Endothelial cell of umbilical vein (primary cell): ENCODE results near the gene PKN2. TPM values are rescaled to one million over a fixed set of nuclear protein-coding genes. Genes with fewer than 3 reads are reported as not detected.

Experiments
- BruUV-seq: library from RNA; stranded (reverse); fragments of 400-500 nt; replicated peaks from 2 replicates; lab custom pipeline; 2021; lab: Mats Ljungman, UMichigan
- CTCF ChIA-PET: fragments of 300-600, 350-600 bp; sonication (Branson Sonifier 250); formaldehyde crosslinking; loops from one replicate; lab custom pipeline; 2021; ENCODE audit warnings: antibody characterized with exemption, inconsistent platforms; lab: Charles Lee
- POLR2A ChIA-PET: fragments of 300-600, 350-600 bp; sonication (Branson Sonifier 250); formaldehyde crosslinking; loops from one replicate; lab custom pipeline; 2021; ENCODE audit warnings: antibody characterized with exemption, inconsistent platforms; lab: Charles Lee
- DNase-seq: peaks from one replicate; pipeline ENCODE4 v3.0.0-alpha.2; 2011; ENCODE audit warnings: low read depth, low spot score
- FAIRE-seq: peaks from 2 replicates; lab custom pipeline; 2011; peaks lifted over from hg19 to GRCh38; lab: Jason Lieb, UNC
- H2AFZ ChIP-seq: 2 replicates; pipeline ENCODE4 v1.6.0; 2012; ENCODE audit warnings: low read depth, low read length, control low read depth, inconsistent platforms
- H3K27ac ChIP-seq: 2 replicates; pipeline ENCODE4 v1.5.1; 2011; ENCODE audit warnings: low read depth, mild to moderate bottlenecking, control low read depth, low read length, moderate library complexity; ENCODE audit not compliant: insufficient read depth
- H3K27me3 ChIP-seq, 2 experiments: 2 replicates each; pipeline versions ENCODE4 v1.6.0 to v1.6.1; 2011; ENCODE audit warnings: low read length in 2 of 2, mixed read lengths in 1 of 2; ENCODE audit not compliant: control insufficient read depth in 2 of 2, insufficient read depth in 2 of 2
- H3K36me3 ChIP-seq, 2 experiments: 2 replicates in 1 of 2; 3 replicates in 1 of 2; pipeline ENCODE4 v1.5.1; 2011; ENCODE audit warnings: low read length in 2 of 2, mild to moderate bottlenecking in 1 of 2, moderate library complexity in 1 of 2; ENCODE audit not compliant: control insufficient read depth in 2 of 2, insufficient read depth in 2 of 2; ENCODE audit errors: extremely low read depth in 1 of 2
- H3K4me1 ChIP-seq: 3 replicates; pipeline ENCODE4 v1.5.1; 2011; ENCODE audit warnings: mild to moderate bottlenecking, low read length; ENCODE audit not compliant: control insufficient read depth, insufficient read depth; ENCODE audit errors: extremely low read depth
- H3K4me2 ChIP-seq: 2 replicates; pipeline ENCODE4 v1.6.1; 2011; ENCODE audit warnings: low read length, control low read depth, mixed read lengths; ENCODE audit not compliant: insufficient read depth
- H3K4me3 ChIP-seq, 3 experiments: fragments of 200-600 bp in 1 of 3; sonication (generic), shearing (Covaris generic) in 1 of 3; replicated peaks in 1 of 3; 2 replicates each; pipeline ENCODE4 v1.5.1; 2011 to 2016; ENCODE audit warnings: control low read depth in 3 of 3, low read length in 3 of 3, mild to moderate bottlenecking in 2 of 3, inconsistent platforms in 1 of 3, low read depth in 1 of 3, moderate library complexity in 1 of 3; ENCODE audit not compliant: insufficient read depth in 1 of 3
- H3K79me2 ChIP-seq: 2 replicates; pipeline ENCODE4 v1.6.0; 2012; ENCODE audit warnings: low read length, inconsistent platforms; ENCODE audit not compliant: control insufficient read depth, insufficient read depth
- H3K9ac ChIP-seq: replicated peaks from 2 replicates; pipeline ENCODE3; 2011; ENCODE audit warnings: low read length, control low read depth; ENCODE audit not compliant: insufficient read depth; ENCODE audit errors: extremely low read depth
- H3K9me1 ChIP-seq: replicated peaks from 3 replicates; pipeline ENCODE4 v1.6.0; 2011; ENCODE audit warnings: mild to moderate bottlenecking, low read length; ENCODE audit not compliant: control insufficient read depth, insufficient read depth; ENCODE audit errors: extremely low read depth
- H3K9me3 ChIP-seq: replicated peaks from 2 replicates; pipeline ENCODE4 v1.5.1; 2012; ENCODE audit warnings: low read length, inconsistent platforms; ENCODE audit not compliant: control insufficient read depth, insufficient read depth
- H4K20me1 ChIP-seq: replicated peaks from 2 replicates; pipeline ENCODE3; 2011; ENCODE audit warnings: mild to moderate bottlenecking, low read length; ENCODE audit not compliant: control insufficient read depth, insufficient read depth; ENCODE audit errors: extremely low read depth
- EZH2 ChIP-seq: IDR thresholded peaks from 2 replicates; pipeline ENCODE4 v1.6.1; 2012; ENCODE audit warnings: borderline replicate concordance, low read depth, mild to moderate bottlenecking, moderate library complexity, low read length, inconsistent platforms; ENCODE audit not compliant: severe bottlenecking
- FOS ChIP-seq: IDR thresholded peaks from 2 replicates; pipeline ENCODE4 v1.6.1; 2011; ENCODE audit warnings: mild to moderate bottlenecking, low read length, moderate library complexity, borderline replicate concordance; ENCODE audit not compliant: insufficient read depth
- GATA2 ChIP-seq: IDR thresholded peaks from 2 replicates; pipeline ENCODE4 v1.7.0; 2011; ENCODE audit warnings: low read depth, mild to moderate bottlenecking, moderate library complexity, mixed read lengths, low read length; ENCODE audit not compliant: insufficient read length, insufficient read depth
- JUN ChIP-seq: IDR thresholded peaks from 2 replicates; pipeline ENCODE4 v1.6.1; 2011; ENCODE audit warnings: borderline replicate concordance, low read depth; ENCODE audit not compliant: insufficient read length, insufficient read depth
- MYC ChIP-seq: IDR thresholded peaks from one replicate; pipeline ENCODE4 v1.6.1; 2011; ENCODE audit warnings: mild to moderate bottlenecking, low read depth, low read length
- POLR2A ChIP-seq: IDR thresholded peaks from 2 replicates; pipeline ENCODE4 v1.6.1; 2012; ENCODE audit warnings: low read depth, mild to moderate bottlenecking, control low read depth, low read length
- POLR2AphosphoS5 ChIP-seq: IDR thresholded peaks from 2 replicates; pipeline ENCODE4 v1.6.1; 2012; ENCODE audit warnings: low read depth, mild to moderate bottlenecking, control low read depth, low read length, moderate library complexity; ENCODE audit not compliant: insufficient read depth
- dilution Hi-C: fragments of 300-500 bp; cut with MboI; formaldehyde crosslinking; loops from one replicate; pipeline ENCODE4 v1.15.0; 2019; ENCODE audit warnings: low sequenced_read_pairs; ENCODE audit not compliant: extremely low pct_ligation_motif_present
- intact Hi-C: fragments of 100-400 bp; cut with micrococcal nuclease; formaldehyde crosslinking; loops from one replicate; pipeline ENCODE4 v1.10.0; 2022
- polyA plus RNA-seq, 4 experiments: library from polyadenylated mRNA; depleted of rRNA in 3 of 4; stranded (reverse) in 3 of 4; unstranded in 1 of 4; fragments of >200 nt; gene quantifications; 2 replicates each; pipeline versions ENCODE4 v1.2.1 to v1.2.3, GENCODE V29; 2011 to 2012; ENCODE audit warnings: missing spikeins in 1 of 4
- total RNA-seq: library from RNA; stranded (reverse); gene quantifications from 2 replicates; pipeline ENCODE4 v1.2.3, GENCODE V29; 2021
- TF ChIP-seq, protein P1 (sequence below), 2 donors: IDR thresholded peaks; 1 replicate in 1 of 2; 2 replicates in 1 of 2; pipeline ENCODE4 v1.5.1; 2011; ENCODE audit warnings: low read length in 2 of 2, mild to moderate bottlenecking in 2 of 2, moderate library complexity in 2 of 2, control low read depth in 1 of 2, inconsistent platforms in 1 of 2, low read depth in 1 of 2; ENCODE audit not compliant: insufficient read depth in 1 of 2; ENCODE audit errors: extremely low read depth in 1 of 2

The PKN2 gene
- total and polyA plus RNA-seq, 2 donors (not counting 3 experiments of a cell fraction or from before 2014, with no cell fraction given) = 11.5 to 47.3 TPM

DNA sequence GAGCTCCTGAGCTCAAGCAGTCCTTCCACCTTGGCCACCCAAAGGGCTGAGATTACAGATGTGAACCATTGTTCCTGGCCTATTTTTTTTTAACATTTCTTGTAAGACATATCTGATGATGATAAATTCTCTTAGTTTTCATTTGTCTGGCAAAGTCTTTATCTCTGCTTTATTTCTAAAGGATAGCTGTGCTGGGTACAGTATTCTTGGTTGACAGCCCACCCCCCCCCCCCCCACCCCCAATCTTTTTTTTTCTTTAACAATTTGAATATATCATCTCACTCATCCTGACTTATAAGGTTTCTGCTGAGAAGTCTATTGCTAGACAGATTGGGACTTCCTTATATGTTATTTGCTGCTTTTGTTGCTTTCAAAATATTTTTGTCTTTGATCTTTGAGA, 51.3 kb downstream of the PKN2 start:
- ChIA-PET CTCF (interaction anchor here (0.8 to 2.6 kb wide), 13 partner anchors 9 to 264 kb away, joined by 3 to 16 read pairs (median 4); partner anchors contain the start of gene PKN2), POLR2A (no interaction called here)
- FAIRE-seq (no peak), DNase-seq (no peak)
- TF ChIP-seq, protein P1, sequence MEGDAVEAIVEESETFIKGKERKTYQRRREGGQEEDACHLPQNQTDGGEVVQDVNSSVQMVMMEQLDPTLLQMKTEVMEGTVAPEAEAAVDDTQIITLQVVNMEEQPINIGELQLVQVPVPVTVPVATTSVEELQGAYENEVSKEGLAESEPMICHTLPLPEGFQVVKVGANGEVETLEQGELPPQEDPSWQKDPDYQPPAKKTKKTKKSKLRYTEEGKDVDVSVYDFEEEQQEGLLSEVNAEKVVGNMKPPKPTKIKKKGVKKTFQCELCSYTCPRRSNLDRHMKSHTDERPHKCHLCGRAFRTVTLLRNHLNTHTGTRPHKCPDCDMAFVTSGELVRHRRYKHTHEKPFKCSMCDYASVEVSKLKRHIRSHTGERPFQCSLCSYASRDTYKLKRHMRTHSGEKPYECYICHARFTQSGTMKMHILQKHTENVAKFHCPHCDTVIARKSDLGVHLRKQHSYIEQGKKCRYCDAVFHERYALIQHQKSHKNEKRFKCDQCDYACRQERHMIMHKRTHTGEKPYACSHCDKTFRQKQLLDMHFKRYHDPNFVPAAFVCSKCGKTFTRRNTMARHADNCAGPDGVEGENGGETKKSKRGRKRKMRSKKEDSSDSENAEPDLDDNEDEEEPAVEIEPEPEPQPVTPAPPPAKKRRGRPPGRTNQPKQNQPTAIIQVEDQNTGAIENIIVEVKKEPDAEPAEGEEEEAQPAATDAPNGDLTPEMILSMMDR (IDR thresholded peaks at IDR 0.05; ENCODE audit: extremely low read depth in 1 of 2, insufficient read depth in 1 of 2, low read depth in 1 of 2, low read length in 2 of 2) = no peak
- TF ChIP-seq MYC (no peak), POLR2AphosphoS5 (no peak), EZH2 (no peak)
- Histone ChIP-seq H3K36me3 (no peaks in the 10 kb centered on the region), H3K9me3 (no peaks in the 10 kb centered on the region), H4K20me1 (no peaks in the 10 kb centered on the region), H2AFZ (no peak overlapping the region), H3K4me2 (no peak overlapping the region), H3K27me3 (no peaks in the 10 kb centered on the region), H3K4me1 (peaks cover 10% of the 10 kb centered on the region), H3K9me1 (peaks cover 2% of the 10 kb centered on the region), H3K4me3 (no peak overlapping the region), H3K9ac (no peak overlapping the region), H3K79me2 (peaks cover 74% of the 10 kb centered on the region), H3K27ac (no peak overlapping the region)
- intact Hi-C loops = loop anchor here (5.0 kb wide), 1 partner anchor 202 kb away; no protein-coding TSS in a partner anchor
- no TSS peak for BruUV-seq
- dilution Hi-C loops = no loop called here

DNA sequence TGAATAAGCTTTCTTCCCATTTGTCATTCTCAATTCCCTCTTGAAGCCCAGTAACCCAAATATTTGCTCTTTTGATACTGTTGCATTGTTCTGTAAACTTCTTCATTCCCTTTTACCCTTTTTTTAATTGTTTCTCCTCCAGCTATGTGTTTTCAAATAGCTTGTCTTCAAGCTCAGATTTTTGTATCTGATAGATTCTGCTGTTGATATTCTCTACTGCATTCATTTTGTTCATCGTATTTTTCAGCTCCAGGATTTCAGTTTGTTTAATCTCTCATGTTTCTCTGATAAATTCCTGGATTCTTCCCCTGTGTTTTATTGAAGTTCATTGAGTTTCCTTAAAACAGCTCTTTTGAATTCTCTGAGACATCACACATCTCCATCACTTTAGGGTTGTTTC, 51.8 kb downstream of the PKN2 start:
- Histone ChIP-seq H3K9me3 (no peaks in the 10 kb centered on the region), H3K9me1 (peaks cover 2% of the 10 kb centered on the region), H3K27ac (no peak overlapping the region), H3K27me3 (no peaks in the 10 kb centered on the region), H4K20me1 (no peaks in the 10 kb centered on the region), H3K4me1 (peaks cover 10% of the 10 kb centered on the region), H3K4me3 (no peak overlapping the region), H3K36me3 (no peaks in the 10 kb centered on the region), H3K79me2 (peaks cover 70% of the 10 kb centered on the region), H2AFZ (no peak overlapping the region), H3K4me2 (no peak overlapping the region), H3K9ac (no peak overlapping the region)
- TF ChIP-seq MYC (no peak), JUN (no peak), GATA2 (no peak), POLR2A (no peak), FOS (no peak), EZH2 (no peak), POLR2AphosphoS5 (no peak)
- TF ChIP-seq, protein P1 (IDR thresholded peaks at IDR 0.05; ENCODE audit: extremely low read depth in 1 of 2, insufficient read depth in 1 of 2, low read depth in 1 of 2, low read length in 2 of 2) = no peak
- intact Hi-C loops = loop anchor here (1.0 to 5.0 kb wide), 2 partner anchors 141 to 201 kb away; no protein-coding TSS in a partner anchor
- CTCF ChIA-PET = interaction anchor here (0.8 to 2.6 kb wide), 12 partner anchors 9 to 263 kb away, joined by 3 to 16 read pairs (median 4); partner anchors contain the start of gene PKN2
- dilution Hi-C loops = no loop called here
- POLR2A ChIA-PET = no interaction called here
- DNase-seq (no peak), FAIRE-seq (no peak)
- no TSS peak for BruUV-seq
